WERI-Rb-1 (cell line): ENCODE data around the gene NINJ2.

ENCODE experiments used
- DNase-seq: peaks from one replicate; pipeline ENCODE4 v3.0.0-alpha.2; 2020
- H3K27ac ChIP-seq: fragments of 250-450 bp; sonication (Bioruptor Pico); 2 replicates; pipeline ENCODE4 v1.5.1; 2020; ENCODE audit warnings: mild to moderate bottlenecking, moderate library complexity
- H3K27me3 ChIP-seq: fragments of 250-450 bp; sonication (Bioruptor Pico); 2 replicates; pipeline ENCODE4 v1.5.1; 2021; ENCODE audit warnings: mild to moderate bottlenecking, low read depth, moderate library complexity; ENCODE audit not compliant: insufficient read depth, severe bottlenecking
- H3K36me3 ChIP-seq: fragments of 250-450 bp; sonication (Bioruptor Pico); 2 replicates; pipeline ENCODE4 v1.5.1; 2020; ENCODE audit warnings: mild to moderate bottlenecking, moderate library complexity
- H3K4me3 ChIP-seq: 2 replicates; pipeline ENCODE4 v1.5.1; 2011; ENCODE audit warnings: low read depth, mild to moderate bottlenecking, control low read depth, low read length
- H3K9me3 ChIP-seq: fragments of 250-450 bp; sonication (Bioruptor Pico); 2 replicates; pipeline ENCODE4 v1.5.1; 2021; ENCODE audit warnings: mild to moderate bottlenecking, moderate library complexity; ENCODE audit not compliant: severe bottlenecking
- CTCF ChIP-seq: IDR thresholded peaks from 2 replicates; pipeline ENCODE4 v1.5.1; 2011; ENCODE audit warnings: low read depth, mild to moderate bottlenecking, control low read depth, inconsistent platforms, low read length

The NINJ2 gene

GRCh38 chr12:541676-542324 lies 121.4 kb downstream of the NINJ2 start:
- Histone ChIP-seq H3K36me3 (no peaks in the 10 kb centered on the region; the same call in 1 of the 2 replicates), H3K4me3 (no peak overlapping the region), H3K27me3 (no peaks in the 10 kb centered on the region), H3K9me3 (no peaks in the 10 kb centered on the region), H3K27ac (peak overlapping the region; percentile 54)
- DNase-seq: no peak
- no peak for TF ChIP-seq CTCF

- Histone ChIP-seq H3K9me3 (no peaks in the 10 kb centered on the region), H3K36me3 (no peaks in the 10 kb centered on the region; the same call in 1 of the 2 replicates), H3K27ac (no peak overlapping the region), H3K27me3 (no peaks in the 10 kb centered on the region), H3K4me3 (no peak overlapping the region)
- no peak for TF ChIP-seq CTCF
- no peak for DNase-seq
Observed at GRCh38 chr12:539540-540310, 123.5 kb downstream of the NINJ2 start.

DNA sequence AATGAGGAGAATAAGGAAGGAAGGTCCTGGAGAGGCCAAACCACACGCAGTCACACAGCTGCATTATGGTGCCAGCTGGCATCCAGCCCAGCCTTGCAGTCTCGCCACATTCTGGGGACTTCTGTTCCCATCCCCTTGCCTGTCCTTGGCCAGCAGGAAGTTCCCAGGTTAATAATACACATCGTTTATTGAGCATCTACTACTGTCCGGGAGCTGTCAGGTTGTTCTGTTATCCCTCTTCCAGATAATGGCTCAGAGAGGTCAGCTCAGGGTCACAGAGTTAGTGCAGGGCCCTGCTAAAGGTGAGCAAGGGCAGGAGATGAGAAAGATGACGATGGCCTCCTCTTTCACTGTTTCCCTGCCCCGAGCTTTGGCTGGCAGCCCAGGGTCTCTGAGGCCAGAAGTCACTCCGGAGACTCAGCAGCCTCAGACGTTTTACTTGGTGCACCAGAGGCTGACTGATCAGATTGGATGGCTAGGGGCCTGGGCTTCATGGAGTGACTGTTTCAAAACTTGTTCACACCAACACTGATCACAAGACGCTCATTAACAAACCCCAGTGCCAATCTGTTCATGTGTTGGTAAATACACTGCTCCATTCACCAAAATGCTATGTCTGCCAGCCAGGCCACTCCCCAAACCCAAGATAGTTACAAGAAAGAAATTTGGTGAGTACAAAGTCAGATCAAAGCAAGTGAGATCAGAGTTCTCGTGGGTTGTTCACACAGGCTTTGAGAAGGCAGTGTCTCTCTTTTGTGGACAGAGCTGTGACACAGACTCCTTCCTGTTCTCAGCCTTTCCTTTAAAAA lies 124.3 kb downstream of the NINJ2 start:
- DNase-seq: no peak
- H3K27ac ChIP-seq: no peak overlapping the region
- no peaks in the 10 kb centered on the region for H3K27me3 ChIP-seq
- H3K9me3 ChIP-seq: no peaks in the 10 kb centered on the region
- H3K36me3 ChIP-seq: no peaks in the 10 kb centered on the region; the same call in 1 of the 2 replicates
- H3K4me3 ChIP-seq: no peak overlapping the region
- no peak for TF ChIP-seq CTCF

DNA sequence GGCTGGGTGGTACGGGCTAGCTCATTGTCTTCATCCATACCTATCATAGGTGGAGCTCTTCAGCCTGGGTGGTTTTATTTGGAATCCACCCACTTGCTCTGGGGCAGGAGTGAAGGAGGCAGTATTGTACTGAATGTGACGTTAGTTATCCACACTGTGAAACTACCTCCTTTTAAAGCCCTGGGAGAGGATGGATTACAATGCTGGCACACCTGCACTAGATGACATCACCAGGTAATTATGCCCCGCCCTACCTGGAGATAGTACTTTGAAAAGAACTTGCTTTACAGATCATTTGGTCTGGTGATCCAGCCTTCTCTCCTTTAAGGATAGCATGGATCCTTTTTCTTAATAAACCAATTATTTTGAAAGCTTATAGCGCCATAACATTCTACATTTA lies 125.5 kb downstream of the NINJ2 start:
- H3K4me3 ChIP-seq: no peak overlapping the region
- no peak for DNase-seq
- H3K27ac ChIP-seq: no peak overlapping the region
- TF ChIP-seq CTCF: no peak
- H3K27me3 ChIP-seq: no peaks in the 10 kb centered on the region
- H3K36me3 ChIP-seq: no peaks in the 10 kb centered on the region; the same call in 1 of the 2 replicates
- no peaks in the 10 kb centered on the region for H3K9me3 ChIP-seq

GRCh38 chr12:536751-537245 lies 126.4 kb downstream of the NINJ2 start:
- H3K27me3 ChIP-seq: no peaks in the 10 kb centered on the region

More at GRCh38 chr12:536751-537245, 126.4 kb downstream of the NINJ2 start:
- Histone ChIP-seq H3K4me3 (no peak overlapping the region), H3K9me3 (peaks cover 7% of the 10 kb centered on the region), H3K36me3 (no peaks in the 10 kb centered on the region; the same call in 1 of the 2 replicates), H3K27ac (no peak overlapping the region)
- no peak for DNase-seq
- no peak for TF ChIP-seq CTCF
